ENCODE data around the gene TRIM52. TPM values are rescaled to one million over a fixed set of nuclear protein-coding genes. Genes with fewer than 3 reads are reported as not detected.

Gene TRIM52
- total and polyA plus RNA-seq, 2 of the 4 experiments (the other 2 are of a cell fraction): 2.3 to 6.9 TPM

DNA sequence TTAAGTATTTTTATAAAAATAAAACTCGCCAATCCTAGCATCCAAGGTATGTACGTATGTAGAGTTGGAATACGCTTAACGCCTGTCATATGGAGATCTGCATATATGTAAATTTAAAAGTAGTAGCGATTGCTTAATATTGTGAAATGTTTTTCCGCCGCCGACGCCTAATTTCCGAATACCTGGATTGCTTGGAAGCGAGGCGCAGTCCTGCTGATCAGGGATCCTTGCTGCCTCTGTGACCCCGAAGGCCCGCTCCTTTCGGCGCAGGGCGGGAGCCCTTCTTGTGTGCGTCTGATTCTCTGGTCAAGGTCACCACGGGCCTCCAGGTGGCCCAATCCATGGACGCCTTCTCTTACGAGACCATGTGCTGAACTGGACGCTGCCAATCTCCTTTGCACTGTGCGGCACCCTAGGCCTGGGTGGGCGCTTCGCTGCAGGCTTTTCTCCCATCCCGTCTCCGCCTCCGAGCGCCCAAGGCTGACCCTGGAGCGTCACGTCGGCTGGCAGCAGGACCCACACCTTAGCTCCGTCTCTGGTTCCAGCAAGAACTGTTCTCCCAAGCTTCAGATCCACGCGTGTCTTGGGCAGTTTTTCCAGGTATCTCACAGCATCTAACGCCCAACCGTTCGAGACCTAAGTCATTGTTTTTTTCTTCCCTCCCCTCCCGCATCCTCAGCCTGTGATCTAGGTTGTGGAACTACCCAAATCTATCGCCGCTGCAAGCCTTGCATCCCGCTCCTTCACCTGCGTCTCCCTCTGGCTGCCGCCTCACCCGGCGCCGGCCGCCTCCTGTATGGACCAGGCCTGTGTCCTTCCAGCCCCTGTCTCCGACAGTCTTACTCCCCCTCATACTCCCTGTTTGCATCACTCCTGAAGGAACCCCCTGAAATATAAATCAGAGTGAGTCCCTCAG is 41.4 kb downstream of the TRIM52 start:
- Histone ChIP-seq H2BK120ac (ENCODE audit: low read depth, low read length) (no peak overlapping the region), H3K27ac (ENCODE audit: insufficient read depth, low read length) (no peak overlapping the region), H2BK15ac (ENCODE audit: low read depth, low read length) (no peak overlapping the region), H2BK20ac (ENCODE audit: low read depth, low read length) (no peak overlapping the region), H4K91ac (ENCODE audit: insufficient read depth, low read depth, low read length) (no peak overlapping the region), H4K20me1 (ENCODE audit: insufficient read depth, low read length) (peaks cover 15% of the 10 kb centered on the region), H3K9ac (ENCODE audit: low read depth, low read length) (no peak overlapping the region), H2BK5ac (ENCODE audit: low read depth, low read length, poor library complexity, severe bottlenecking) (no peak overlapping the region), H4K8ac (ENCODE audit: low read depth in 2 of 2, low read length in 2 of 2) (no peak overlapping the region), H3K4me2 (ENCODE audit: low read depth, low read length) (no peak overlapping the region), H3K23ac (ENCODE audit: low read depth, low read length) (no peak overlapping the region), H3K4ac (ENCODE audit: low read depth, low read length) (no peak overlapping the region), H3K9me3 (ENCODE audit: control insufficient read depth, insufficient read depth, low read length) (no peaks in the 10 kb centered on the region), H4K5ac (ENCODE audit: low read depth, low read length) (no peak overlapping the region), H2AFZ (replicated peaks; ENCODE audit: low read length, poor library complexity) (peak overlapping the region; percentile 57), H3K18ac (ENCODE audit: low read depth, low read length) (no peak overlapping the region), H3K79me1 (ENCODE audit: low read depth in 1 of 2, low read length in 2 of 2) (peaks cover 5 to 10% of the 10 kb centered on the region in 2 experiments), H3K27me3 (ENCODE audit: control insufficient read depth, insufficient read depth, low read length) (no peaks in the 10 kb centered on the region), H2AK5ac (ENCODE audit: low read depth, low read length) (no peak overlapping the region), H3K4me3 (ENCODE audit: insufficient read depth, low read depth, low read length) (no peak overlapping the region), H2AK9ac (replicated peaks; ENCODE audit: low read depth, low read length, poor library complexity) (peak overlapping the region; percentile 63), H3K56ac (ENCODE audit: extremely low read depth, insufficient read depth, low read length) (no peak overlapping the region), H3K4me1 (ENCODE audit: control insufficient read depth, insufficient read depth, low read length) (peaks cover 7% of the 10 kb centered on the region), H3K14ac (replicated peaks; ENCODE audit: low read depth, low read length) (no peak overlapping the region), H3K36me3 (ENCODE audit: control insufficient read depth, insufficient read depth, low read length) (no peaks in the 10 kb centered on the region), H3K9me1 (ENCODE audit: insufficient read depth, low read length) (peaks cover 15% of the 10 kb centered on the region)
- no TSS peak for BruUV-seq (replicated peaks)
- POLR2A ChIA-PET (ENCODE audit: unreplicated experiment): no interaction called here
- 53% methylated on average over 16 of the region's 49 CpGs; no CpG with 5 or more reads in 1 of the 2 experiments for WGBS, 2 experiments (ENCODE audit: extremely low coverage in 2 of 2, insufficient read length in 1 of 2)
- intact Hi-C loops (cut with micrococcal nuclease): no loop called here
- in situ Hi-C loops (cut with MboI; ENCODE audit: low sequenced_read_pairs): no loop called here
- CTCF ChIA-PET: no interaction called here
- dilution Hi-C loops (cut with HindIII; ENCODE audit: low sequenced_read_pairs, unreplicated experiment): no loop called here
- no peak for ATAC-seq (ENCODE audit: low read depth)
- no peak for DNase-seq
- TF ChIP-seq BHLHE40 (IDR thresholded peaks at IDR 0.05; ENCODE audit: low read depth, low read length) (no peak), FOS (IDR thresholded peaks at IDR 0.05; ENCODE audit: low read depth, low read length) (no peak), CEBPB (IDR thresholded peaks at IDR 0.05; ENCODE audit: low read depth, low read length) (peak; percentile 38; the same call in 1 of the 2 replicates)

Data from IMR-90 (cell line).